HCT116 (cell line): ENCODE results near the gene OR11A1.

ENCODE experiments used
- EGR1 ChIP-seq: IDR thresholded peaks from 2 replicates; pipeline ENCODE4 v1.6.1; 2012; ENCODE audit warnings: low read depth
- EZH2 ChIP-seq: fragments of 200-600 bp; sonication (generic); IDR thresholded peaks from 2 replicates; pipeline ENCODE4 v1.6.1; 2017; ENCODE audit warnings: antibody characterized with exemption, mixed run types
- POLR2A ChIP-seq: IDR thresholded peaks from 2 replicates; pipeline ENCODE4 v1.7.0; 2011; ENCODE audit warnings: borderline replicate concordance; ENCODE audit not compliant: insufficient read depth, insufficient read length; ENCODE audit errors: extremely low read depth
- POLR2AphosphoS5 ChIP-seq: IDR thresholded peaks from 2 replicates; pipeline ENCODE4 v1.6.1; 2011; ENCODE audit warnings: mild to moderate bottlenecking, low read depth, low read length, moderate library complexity
- RAD21 ChIP-seq: IDR thresholded peaks from 2 replicates; pipeline ENCODE4 v1.6.1; 2012; ENCODE audit warnings: low read depth, mild to moderate bottlenecking
- REST ChIP-seq: IDR thresholded peaks from 2 replicates; pipeline ENCODE4 v1.6.1; 2012; ENCODE audit warnings: low read depth
- TCF7L2 ChIP-seq: IDR thresholded peaks from 2 replicates; pipeline ENCODE4 v1.7.0; 2011; ENCODE audit warnings: borderline replicate concordance, inconsistent platforms; ENCODE audit not compliant: insufficient read depth, insufficient read length; ENCODE audit errors: extremely low read depth
- ZNF274 ChIP-seq: fragments of 200-500 bp; sonication (Bioruptor generic); IDR thresholded peaks from 2 replicates; pipeline ENCODE4 v1.6.1; 2014; ENCODE audit warnings: mild to moderate bottlenecking, low read depth, low read length, inconsistent platforms
- TF ChIP-seq, protein P1 (sequence below): IDR thresholded peaks from 2 replicates; pipeline ENCODE4 v1.6.1; 2012
- TF ChIP-seq, protein P2 (sequence below): IDR thresholded peaks from 2 replicates; pipeline ENCODE4 v1.6.1; 2012
- TF ChIP-seq, protein P3 (sequence below), 3 experiments: fragments of 200-600 bp in 1 of 3; sonication (generic) in 1 of 3; IDR thresholded peaks in 2 of 3; conservative IDR thresholded peaks in 1 of 3; 2 replicates each; pipeline ENCODE4 v1.5.1; 2012 to 2017; ENCODE audit warnings: low read depth in 2 of 3, low read length in 2 of 3, antibody characterized with exemption in 1 of 3, borderline replicate concordance in 1 of 3, control low read depth in 1 of 3, mild to moderate bottlenecking in 1 of 3, mixed read lengths in 1 of 3, mixed run types in 1 of 3, moderate library complexity in 1 of 3; ENCODE audit not compliant: insufficient read depth in 1 of 3
- TF ChIP-seq, protein P4 (sequence below): IDR thresholded peaks from 2 replicates; pipeline ENCODE4 v1.6.1; 2011; ENCODE audit warnings: mild to moderate bottlenecking, low read length, moderate library complexity; ENCODE audit not compliant: insufficient replicate concordance; ENCODE audit errors: extremely low read depth

GRCh38 chr6:29491574-29491973 lies 34.7 kb upstream of the OR11A1 start:
- no peak for TF ChIP-seq POLR2AphosphoS5
- no peak for TF ChIP-seq ZNF274
- TF ChIP-seq, protein P1, sequence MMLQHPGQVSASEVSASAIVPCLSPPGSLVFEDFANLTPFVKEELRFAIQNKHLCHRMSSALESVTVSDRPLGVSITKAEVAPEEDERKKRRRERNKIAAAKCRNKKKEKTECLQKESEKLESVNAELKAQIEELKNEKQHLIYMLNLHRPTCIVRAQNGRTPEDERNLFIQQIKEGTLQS, result no peak
- TF ChIP-seq POLR2A, result no peak
- TF ChIP-seq, protein P2, sequence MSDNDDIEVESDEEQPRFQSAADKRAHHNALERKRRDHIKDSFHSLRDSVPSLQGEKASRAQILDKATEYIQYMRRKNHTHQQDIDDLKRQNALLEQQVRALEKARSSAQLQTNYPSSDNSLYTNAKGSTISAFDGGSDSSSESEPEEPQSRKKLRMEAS, result no peak
- no peak for TF ChIP-seq REST
- TF ChIP-seq, protein P3, sequence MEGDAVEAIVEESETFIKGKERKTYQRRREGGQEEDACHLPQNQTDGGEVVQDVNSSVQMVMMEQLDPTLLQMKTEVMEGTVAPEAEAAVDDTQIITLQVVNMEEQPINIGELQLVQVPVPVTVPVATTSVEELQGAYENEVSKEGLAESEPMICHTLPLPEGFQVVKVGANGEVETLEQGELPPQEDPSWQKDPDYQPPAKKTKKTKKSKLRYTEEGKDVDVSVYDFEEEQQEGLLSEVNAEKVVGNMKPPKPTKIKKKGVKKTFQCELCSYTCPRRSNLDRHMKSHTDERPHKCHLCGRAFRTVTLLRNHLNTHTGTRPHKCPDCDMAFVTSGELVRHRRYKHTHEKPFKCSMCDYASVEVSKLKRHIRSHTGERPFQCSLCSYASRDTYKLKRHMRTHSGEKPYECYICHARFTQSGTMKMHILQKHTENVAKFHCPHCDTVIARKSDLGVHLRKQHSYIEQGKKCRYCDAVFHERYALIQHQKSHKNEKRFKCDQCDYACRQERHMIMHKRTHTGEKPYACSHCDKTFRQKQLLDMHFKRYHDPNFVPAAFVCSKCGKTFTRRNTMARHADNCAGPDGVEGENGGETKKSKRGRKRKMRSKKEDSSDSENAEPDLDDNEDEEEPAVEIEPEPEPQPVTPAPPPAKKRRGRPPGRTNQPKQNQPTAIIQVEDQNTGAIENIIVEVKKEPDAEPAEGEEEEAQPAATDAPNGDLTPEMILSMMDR (IDR thresholded peaks at IDR 0.05 in 2 of 3, conservative IDR thresholded peaks at IDR 0.05 in 1 of 3; ENCODE audit: borderline replicate concordance in 1 of 3, insufficient read depth in 1 of 3, low read depth in 2 of 3, low read length in 2 of 3), result no peak
- TF ChIP-seq TCF7L2, result no peak
- TF ChIP-seq, protein P4, sequence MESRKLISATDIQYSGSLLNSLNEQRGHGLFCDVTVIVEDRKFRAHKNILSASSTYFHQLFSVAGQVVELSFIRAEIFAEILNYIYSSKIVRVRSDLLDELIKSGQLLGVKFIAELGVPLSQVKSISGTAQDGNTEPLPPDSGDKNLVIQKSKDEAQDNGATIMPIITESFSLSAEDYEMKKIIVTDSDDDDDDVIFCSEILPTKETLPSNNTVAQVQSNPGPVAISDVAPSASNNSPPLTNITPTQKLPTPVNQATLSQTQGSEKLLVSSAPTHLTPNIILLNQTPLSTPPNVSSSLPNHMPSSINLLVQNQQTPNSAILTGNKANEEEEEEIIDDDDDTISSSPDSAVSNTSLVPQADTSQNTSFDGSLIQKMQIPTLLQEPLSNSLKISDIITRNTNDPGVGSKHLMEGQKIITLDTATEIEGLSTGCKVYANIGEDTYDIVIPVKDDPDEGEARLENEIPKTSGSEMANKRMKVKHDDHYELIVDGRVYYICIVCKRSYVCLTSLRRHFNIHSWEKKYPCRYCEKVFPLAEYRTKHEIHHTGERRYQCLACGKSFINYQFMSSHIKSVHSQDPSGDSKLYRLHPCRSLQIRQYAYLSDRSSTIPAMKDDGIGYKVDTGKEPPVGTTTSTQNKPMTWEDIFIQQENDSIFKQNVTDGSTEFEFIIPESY, result no peak
- no peak for TF ChIP-seq EZH2
- no peak for TF ChIP-seq RAD21
- TF ChIP-seq EGR1, result no peak
